ENCODE data around the gene IQCC.

GRCh38 chr1:32200226-32201010, 5.1 kb upstream of the IQCC start, which contains the start of gene CCDC28B:
- TF ChIP-seq CTCF (IDR thresholded peaks at IDR 0.05) (no peak), POLR2A (IDR thresholded peaks at IDR 0.05) (no peak)
